ENCODE data around the gene SPA17.
A peak's percentile ranks its signal among the peaks of the same experiment; 100 is the strongest.

SPA17 gene

DNA sequence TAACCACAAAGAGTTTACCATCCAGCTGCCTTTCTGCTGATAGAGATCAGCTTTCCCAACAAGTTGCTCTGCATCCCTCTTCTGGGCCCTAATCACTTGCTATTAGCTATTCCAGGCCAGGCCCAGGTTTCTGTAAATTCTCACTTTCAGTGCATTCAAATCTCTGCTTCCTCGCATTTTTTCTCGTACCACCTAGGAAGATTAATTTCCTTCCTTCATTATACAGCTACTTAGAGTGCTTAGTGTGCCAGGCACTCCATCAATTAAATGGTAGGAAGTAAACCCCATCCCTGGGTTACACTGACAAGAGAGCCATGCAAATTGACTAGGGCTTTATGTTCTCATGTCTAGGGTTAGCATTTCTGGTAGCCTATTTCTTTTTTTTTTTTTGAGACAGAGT lies 9.8 kb upstream of the SPA17 start:
- no peak for DNase-seq

DNA sequence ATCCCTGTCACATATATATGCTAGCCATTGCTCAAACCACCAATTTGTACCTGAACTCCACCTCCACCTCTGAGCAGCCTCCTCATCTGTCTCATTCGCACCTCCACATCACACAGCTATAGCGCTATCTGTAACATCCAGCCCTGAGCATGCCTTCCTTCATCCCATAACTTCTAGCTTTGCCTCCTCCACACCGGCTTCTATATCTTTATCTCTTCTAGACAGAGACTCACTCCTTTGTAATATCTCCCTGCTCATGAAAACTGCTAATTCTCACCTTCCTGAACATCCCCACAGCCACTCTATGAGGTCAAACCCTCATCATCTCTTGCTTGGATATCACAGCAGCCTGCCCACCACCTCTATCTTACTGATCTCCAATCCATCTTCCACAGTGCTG lies 6.1 kb upstream of the SPA17 start:
- no peak for DNase-seq

DNA sequence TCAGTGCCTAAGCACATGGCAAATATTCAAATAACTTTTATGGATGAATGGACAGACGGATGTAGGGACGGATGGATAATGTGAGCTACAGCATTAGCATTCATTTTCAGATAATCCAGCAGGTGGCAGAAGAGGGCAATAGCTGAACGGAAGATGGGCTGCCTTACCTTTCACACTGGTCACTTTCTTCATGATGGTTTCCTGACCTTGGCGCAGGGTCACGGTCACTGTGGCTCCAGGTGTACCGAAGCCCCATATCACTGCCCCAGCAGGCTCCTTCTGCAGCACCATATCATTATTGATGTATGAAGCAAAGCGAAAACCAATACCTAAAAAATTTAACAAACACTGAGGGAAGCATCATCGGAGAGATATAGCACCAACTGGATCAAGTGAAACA lies 4.5 kb upstream of the SPA17 start:
- peak; percentile 7 for DNase-seq

DNA sequence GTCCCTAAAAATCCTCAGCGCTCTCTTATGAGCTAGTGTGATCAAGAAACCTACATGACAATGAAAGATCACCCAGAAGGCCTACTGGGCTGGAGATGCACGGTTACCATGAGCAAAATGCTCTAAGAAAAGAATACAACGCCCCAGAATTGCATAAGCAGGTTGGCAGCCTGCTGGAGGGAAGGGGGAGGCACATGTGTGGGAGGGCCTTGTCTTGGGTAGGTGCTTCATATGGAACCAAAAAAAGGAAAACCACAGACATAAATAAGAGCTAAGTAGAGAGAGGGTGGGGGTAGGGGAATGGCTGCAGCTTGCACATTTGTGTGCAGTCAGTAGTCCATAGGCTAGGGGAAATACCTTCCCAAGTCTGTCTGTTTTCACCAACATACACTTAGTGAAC lies 3.0 kb upstream of the SPA17 start:
- no peak for DNase-seq

DNA sequence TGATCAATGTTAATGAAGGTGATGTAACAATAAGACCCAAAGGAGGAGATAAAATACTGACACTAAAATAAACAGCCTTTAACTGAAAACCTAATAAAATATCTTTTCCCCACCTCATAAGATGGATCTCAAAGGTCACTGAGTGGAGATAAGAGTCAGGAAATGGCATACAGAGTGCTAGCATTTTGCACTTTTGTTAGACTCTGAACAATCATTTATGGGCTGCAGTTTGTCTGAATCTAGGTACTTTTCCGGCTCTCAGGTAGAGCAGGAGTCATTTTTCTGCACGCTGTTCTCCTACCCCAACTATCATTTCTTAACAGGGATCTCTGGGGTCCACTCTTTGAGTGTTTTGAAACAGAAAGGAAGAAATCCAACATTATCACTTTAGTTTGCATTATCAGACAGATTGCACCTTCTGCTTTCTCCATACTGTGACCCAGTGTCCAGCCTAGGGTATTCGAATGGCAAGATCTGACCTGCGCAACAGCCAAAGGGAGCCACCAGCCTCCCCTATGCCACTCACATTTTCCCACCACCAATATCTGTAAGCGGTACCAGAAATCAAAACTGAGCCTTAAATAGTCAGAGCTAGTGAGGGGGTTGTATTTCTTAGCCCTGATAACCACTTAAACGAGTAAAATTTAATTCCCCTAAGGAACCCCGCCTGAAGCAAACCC lies 1.0 kb upstream of the SPA17 start:
- no peak for DNase-seq

DNA sequence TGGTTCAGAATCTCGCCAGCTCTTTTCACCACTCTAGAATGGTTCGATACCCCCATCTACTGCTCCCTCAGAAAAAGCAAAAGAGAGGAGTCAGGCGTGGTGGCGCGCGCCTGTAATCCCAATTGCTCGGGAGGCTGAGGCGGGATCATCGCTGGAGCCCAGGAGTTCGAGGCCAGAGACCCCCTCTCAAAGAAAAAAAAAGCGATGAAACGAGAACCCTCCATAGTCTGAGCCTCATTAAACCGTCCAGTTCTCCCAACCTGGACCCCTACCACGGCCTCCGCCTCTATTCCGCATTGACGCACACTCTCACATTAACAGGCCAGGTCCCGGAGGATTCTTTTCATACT lies 439 bp downstream of the SPA17 start:
- peak; percentile 22 for DNase-seq

DNA sequence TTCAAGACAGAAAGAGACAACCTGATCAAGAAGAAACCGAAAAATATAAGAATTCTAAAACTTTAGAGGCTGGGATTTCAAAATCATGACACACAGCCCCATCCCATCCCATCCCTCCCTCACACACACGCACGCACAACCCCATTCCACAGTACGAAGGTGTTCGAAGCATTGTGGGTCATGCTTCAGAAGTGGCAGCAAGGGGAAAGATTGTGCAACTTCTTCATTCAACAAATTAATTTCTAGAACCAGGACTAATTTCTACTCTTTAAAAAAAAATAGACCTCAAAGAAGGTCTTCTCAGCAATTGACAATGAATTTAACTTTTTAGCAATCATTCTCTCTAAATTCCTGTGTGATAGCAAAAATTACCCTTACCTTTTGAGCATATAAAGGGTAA lies 867 bp downstream of the SPA17 start:
- no peak for DNase-seq

DNA sequence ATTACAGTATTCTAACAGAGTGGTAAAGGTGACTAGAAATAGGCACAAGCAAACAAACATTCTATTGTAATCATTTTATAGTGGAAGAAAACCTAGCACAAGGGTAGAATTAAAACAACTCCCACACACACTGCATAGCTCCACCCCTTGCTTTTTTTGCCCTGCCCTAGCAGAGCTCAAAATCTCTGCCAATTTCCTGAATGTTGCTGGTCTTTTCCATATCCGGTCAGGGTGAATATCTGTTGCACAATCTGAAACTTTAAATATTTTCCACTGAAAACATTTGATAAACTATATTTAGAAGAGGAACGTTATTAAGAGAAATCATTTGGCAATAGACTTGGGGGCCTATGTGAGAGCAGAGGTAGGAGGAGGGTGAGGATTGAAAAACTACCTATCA lies 2.7 kb downstream of the SPA17 start:
- DNase-seq = no peak

DNA sequence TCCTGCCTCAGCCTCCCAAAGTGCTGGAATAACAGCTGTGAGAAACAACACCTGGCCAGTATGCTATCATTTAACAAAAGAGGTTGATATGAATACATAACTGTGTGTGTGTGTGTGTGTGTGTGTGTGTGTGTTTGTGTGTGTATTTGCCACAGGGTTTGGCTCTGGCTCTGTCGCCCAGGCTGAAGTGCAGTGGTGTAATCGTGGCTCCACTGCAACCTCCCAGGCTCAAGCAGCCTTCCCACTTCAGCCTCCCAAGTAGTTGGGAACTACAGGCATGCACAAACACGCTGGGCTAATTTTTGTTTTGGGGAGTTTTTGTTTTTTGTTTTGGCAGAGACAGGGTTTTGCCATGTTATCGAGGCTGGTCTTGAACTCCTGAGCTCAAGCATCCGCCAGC lies 4.7 kb downstream of the SPA17 start:
- DNase-seq = no peak

DNA sequence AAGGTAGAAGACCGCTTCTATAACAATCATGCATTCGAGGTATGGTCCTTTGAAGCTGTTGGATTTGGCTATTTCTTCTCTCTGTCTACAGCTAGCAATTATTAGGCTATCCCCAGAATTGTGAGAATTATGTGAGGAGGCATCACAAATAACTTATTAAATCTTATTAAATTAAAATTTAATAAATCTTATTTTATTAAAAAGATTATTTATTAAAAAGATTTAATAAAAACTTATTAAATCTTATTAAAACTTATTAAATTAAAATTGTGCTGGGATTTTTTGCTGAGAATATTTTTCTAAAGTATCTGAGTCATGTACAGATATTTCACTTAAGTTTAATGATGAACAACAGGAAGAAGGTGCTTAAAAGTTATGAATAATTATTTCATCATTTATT lies 7.7 kb downstream of the SPA17 start:
- no peak for DNase-seq

DNA sequence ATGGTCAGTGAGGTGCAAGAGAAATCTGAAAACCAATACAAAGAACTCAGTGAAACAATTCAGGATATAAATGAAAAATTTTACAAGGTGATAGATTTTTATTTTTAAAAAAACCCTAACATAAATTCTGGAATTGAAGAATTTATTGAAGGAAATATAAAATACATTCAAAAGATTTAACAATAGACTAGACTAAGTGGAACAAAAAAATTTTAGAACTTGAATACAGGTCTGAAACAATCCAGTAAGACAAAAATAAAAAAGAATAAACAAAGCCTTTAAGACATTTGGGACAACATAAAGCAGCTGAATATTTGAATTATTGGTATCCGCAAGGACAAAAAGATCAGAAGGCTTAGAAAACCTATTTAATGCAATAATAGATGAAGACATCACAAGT lies 8.7 kb downstream of the SPA17 start:
- DNase-seq = no peak

DNA sequence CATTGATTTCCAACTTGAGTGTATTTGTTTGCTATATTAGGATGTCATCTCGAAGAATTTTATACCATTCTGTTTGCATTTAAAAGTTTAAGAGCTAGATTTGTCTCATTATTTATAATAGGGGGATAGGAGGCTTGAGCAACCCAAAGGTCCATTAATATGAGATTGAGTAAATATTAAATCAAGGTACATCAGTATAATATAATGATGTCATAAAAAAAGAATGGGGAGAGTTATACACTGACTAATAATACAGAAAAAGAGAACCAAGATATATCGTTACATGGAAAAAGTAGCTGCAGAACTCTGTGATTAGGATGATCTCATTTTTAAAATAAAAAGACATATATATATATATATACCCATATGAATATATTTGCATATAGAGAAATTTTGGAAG lies 19.4 kb downstream of the SPA17 start:
- no peak for DNase-seq

DNA sequence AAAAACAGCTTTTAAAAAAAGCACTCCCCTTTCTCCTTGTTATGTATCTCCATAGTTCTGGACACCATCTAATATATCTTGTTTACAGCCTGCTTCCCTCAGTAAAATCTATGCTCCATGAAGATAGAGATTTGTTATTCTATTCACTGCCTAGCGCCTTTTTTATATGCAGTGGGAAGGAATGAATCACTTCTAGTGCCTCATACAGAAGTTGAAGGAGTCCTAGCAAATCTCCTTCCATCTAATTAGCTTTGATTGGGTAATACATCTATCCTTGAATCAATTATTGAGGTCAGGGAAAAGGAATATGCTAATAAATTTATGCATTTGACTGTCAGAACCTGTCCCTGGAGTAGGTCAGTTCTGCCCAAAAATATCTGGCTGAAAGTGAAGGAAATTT lies 25.8 kb downstream of the SPA17 start:
- no peak for DNase-seq

DNA sequence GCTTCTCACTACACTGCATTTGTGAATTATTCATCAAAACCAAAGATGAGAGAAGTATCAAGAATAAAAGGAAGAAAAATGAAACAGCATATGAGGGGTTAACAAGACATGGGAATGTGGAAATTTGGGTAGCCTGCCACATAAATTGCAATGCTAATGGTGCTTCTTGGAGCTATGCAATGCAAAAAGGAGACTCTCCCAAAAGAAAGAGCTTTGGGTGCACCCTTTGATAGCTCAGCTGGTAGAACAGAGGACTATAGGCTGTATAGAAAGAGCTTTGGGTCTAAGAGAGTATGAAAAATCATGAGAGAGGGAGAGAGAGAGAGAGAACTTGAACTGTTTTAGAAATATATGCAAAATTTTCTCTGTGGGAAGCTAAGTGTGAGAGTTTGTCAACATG lies 26.3 kb downstream of the SPA17 start:
- DNase-seq = no peak

DNA sequence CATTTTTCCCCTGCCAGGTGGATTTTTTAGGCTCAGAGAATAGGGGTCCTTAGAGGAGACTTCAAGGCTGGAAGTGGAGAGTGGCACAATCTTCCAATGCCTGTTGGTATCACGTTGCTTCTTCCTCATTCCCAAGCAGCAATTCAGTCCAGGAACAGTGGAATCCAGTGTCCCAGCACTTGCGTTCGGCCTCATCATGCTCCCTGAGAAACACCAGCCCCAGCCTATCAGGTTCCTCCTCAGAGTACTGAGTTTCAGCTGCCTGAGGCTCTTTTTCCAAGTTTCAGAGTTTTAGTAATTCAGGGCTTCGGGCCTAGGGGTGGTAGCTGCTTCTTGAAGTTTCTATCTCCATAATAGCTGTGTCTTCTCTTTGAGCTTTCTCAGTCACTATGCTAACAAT lies 34.1 kb downstream of the SPA17 start:
- DNase-seq = no peak

DNA sequence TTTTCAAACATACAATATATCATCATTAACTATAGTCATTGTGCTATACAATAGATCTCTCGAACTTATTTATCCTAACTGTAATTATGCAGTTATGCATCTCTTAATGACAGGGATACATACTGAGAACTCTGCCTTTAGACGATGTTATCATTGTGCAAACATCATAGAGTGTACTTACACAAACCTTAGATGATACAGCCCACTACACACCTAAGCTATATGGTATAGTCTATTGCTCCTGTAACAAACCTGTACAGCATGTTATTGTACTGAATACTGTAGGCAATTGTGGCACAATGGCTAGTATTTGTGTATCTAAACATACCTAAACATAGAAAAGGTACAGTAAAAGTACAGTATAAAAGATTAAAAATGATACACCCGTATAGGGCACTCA lies 38.7 kb downstream of the SPA17 start:
- DNase-seq = no peak

DNA sequence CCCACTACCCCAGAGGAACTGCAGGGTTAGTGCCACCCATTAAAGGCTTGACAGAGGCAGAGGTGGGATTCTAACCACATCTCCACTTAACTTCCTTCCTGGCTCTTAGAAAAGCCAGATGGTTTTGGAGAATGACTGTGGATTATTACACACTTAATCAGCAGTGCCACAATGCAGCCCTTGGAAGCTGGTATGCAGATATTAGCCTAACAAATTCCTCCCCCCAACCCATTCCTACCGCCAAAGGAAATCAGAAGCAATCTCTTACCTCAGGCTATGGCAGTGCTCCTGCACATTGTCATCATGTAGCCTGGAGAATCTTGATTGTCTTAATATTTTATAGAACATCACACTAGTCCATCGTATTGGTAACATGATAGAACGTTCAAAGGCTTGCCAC lies 42.9 kb downstream of the SPA17 start:
- DNase-seq = no peak

DNA sequence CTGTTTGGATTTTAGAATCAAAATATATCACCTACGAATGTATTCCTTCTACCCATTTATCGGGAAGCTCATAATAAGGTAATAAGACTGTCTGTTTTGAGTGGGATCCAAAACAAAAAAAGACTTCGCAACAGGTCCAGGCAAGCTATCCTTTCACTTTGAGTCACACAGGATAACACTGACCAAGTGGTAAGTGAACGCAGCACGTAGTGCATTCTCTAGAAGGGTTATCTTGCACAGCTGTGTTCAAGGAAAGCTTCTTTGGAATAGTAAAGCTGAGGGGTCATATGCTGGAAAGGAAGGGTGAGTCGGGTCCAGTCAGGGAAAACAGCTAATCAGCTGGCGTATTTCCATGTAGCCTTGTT lies 43.7 kb downstream of the SPA17 start:
- DNase-seq = no peak

DNA sequence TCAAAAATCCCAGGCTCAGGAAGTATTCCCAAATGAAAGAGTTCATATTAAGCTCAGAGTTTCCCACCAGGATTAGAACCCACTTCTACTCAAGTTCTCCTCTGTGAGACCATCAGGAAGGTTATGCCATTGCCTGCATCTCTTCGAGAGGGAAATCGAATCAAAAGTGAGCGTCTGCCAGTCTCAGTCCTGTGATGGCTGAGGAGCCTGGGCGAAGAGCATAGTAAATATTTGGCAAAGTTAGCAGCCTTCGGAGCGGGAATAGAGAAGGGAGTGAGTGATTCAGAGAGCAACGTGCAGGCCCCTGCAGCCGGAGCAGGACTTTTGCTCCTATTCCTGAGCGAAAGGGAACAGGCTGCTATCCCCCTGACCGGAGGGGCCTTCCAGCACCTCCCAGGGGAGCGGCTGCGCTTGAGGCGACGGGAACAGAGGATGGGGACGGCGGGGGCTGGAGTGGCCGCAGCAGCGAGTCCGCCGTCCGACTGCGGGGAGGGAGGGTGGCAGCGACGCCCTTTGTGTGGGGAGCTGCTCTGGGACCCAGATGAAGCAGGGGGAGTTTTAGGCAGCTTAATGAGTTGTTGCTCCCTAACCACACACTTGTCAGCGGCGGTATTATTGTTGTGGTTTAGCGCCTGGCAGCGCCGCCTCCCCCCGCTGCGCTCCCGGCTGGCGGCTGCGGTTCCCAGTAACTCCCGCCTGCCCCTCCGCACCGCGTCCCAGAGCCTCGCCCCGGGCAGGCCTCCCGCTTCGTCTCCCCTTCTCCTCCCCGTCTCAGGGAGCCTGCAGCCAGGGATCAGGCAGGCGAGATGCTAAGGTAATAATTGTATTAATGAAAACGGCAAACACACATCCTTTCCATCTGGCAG lies 44.3 kb downstream of the SPA17 start:
- DNase-seq = no peak

DNA sequence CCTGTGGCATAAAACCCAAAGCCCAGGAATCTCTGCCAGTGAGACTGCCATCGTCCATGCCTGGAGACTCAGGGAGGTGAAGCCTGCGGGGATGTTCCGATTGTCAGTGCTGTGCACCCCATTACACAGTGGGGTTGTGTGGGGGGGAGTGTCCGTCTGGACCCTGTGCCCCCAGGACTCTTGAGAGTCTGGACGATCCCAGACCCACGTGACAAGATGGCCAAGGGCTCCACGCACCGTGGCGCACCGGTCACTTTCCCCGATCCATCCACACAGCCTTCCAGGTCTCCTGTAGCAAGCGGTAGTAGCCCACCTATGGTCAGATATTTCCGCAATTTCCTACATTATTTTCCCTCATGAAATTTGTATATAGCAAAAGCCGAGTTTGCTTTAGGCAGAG lies 45.1 kb downstream of the SPA17 start:
- no peak for DNase-seq

DNA sequence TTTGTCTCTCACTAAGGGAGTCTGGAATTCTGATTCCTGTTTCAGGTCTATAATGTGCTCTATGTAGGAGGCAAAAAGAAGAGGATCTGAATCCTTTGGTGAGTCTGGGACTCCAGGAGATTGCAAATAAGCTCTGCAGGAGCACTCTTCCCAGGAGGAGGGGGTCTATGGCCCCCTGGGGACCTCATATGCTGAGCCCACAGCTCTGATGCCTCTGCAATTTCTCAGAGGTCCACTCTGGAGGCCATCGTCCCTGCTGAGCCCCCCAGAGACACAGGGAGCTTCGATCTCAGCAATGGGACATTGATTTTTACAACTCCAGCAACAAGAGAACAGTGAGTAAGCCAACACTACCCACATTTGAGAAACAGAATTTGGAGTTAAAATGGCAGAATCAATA lies 45.8 kb downstream of the SPA17 start:
- no peak for DNase-seq

DNA sequence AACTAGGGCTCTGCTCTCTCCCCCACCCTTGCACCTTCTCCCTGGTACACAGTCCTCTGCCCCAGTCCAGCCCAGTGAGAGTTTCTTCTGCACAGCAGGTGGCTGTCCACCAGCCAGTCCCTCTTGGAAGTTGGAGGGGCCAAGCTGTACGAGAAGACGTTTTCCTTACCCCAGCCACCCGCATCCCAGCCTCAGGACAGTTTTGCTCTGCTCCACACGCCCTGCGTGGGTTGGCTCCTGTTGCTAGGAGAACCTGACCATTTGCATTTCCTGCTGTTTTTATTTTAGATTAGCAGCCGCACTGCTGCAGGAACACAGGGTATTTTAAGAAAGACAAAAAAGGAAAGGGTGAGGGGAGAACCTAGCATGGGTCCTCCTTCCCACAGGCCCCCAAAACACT lies 48.5 kb downstream of the SPA17 start:
- DNase-seq = no peak

DNA sequence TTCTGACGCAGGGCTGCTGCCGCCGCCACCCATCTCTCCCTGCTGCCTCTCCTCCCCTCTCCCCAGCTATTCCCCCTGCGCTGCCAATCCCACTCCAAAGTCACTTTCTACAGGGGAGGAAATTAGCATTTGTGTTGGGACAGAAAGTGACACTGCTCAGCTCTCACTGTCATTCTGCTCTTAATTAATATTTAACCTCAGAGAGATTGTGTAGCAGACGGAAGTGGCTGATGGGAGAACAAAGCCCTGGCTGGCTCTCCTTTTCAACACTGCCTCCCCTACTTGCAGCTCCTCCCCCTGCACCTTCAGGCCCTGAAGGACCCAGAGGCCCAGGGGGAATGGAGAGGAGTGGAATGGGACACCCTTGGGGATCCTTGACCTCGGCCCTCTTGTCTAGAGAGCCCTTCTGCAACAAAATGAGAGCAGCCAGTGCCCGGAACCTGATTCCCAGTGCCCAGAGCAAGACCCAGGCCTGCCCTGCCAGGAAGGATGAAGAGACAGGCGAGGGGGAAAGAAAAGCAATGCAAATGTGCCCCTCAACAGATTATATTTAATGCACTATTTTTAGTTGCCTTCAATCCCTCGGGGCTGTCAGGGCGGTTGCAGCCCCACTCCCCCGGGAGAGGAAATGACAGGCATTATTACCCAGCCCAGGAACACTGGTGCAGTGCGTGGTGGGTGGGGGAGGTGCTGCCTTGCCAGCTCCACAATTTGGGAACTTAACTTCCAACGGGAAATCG lies 51.4 kb downstream of the SPA17 start:
- no peak for DNase-seq

DNA sequence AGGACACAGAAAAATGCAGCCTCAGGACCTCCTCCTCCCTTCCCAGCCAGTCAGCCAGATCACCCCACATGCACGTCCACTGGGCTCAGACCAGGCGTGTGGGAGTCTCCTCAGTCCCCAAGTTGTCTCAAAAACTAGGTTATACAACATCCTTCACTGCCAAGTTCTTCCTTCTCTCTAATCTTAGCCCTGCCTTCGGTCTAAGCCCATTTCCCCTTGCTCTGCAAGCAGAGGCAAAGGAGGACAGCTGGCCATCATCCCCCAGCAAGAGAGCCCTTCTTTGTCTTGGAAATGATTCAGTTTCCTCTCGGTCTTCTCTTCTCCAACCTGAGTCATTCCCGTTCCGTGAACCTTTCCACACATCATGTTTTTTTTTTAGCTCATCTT lies 52.0 kb downstream of the SPA17 start:
- DNase-seq = no peak
